OCI-LY7 (cell line): ENCODE measurements around the gene PRKAR2A.

Source experiments
- CTCF ChIP-seq: fragments of 200-600 bp; sonication (generic); conservative IDR thresholded peaks from 2 replicates; pipeline ENCODE4 v1.5.1; 2014; ENCODE audit warnings: mild to moderate bottlenecking, antibody characterized with exemption, low read length, moderate library complexity, mixed read lengths
- EZH2phosphoT487 ChIP-seq: fragments of 200-600 bp; sonication (generic); IDR thresholded peaks from 2 replicates; pipeline ENCODE4 v1.6.1; 2018; ENCODE audit warnings: low read depth, borderline replicate concordance, mild to moderate bottlenecking, mixed run types, antibody characterized with exemption, low read length, moderate library complexity, mixed read lengths

- TF ChIP-seq CTCF, result no peak
- TF ChIP-seq EZH2phosphoT487, result no peak
These were observed 77.5 kb downstream of the PRKAR2A start for GRCh38 chr3:48770192-48770502.
